HCT116 (cell line): ENCODE measurements around the gene RPL37A.

Experiments used
- CTCF ChIP-seq, 3 experiments: fragments of 200-600 bp in 1 of 3; sonication (generic) in 1 of 3; IDR thresholded peaks in 2 of 3; conservative IDR thresholded peaks in 1 of 3; 2 replicates each; pipeline ENCODE4 v1.5.1; 2012 to 2017; ENCODE audit warnings: low read depth in 2 of 3, low read length in 2 of 3, antibody characterized with exemption in 1 of 3, borderline replicate concordance in 1 of 3, control low read depth in 1 of 3, mild to moderate bottlenecking in 1 of 3, mixed read lengths in 1 of 3, mixed run types in 1 of 3, moderate library complexity in 1 of 3; ENCODE audit not compliant: insufficient read depth in 1 of 3
- EZH2phosphoT487 ChIP-seq: fragments of 200-600 bp; IDR thresholded peaks from 2 replicates; pipeline ENCODE4 v1.6.1; 2018; ENCODE audit warnings: antibody characterized with exemption, borderline replicate concordance
- MAX ChIP-seq: IDR thresholded peaks from 2 replicates; pipeline ENCODE4 v1.6.1; 2012
- POLR2A ChIP-seq: IDR thresholded peaks from 2 replicates; pipeline ENCODE4 v1.7.0; 2011; ENCODE audit warnings: borderline replicate concordance; ENCODE audit not compliant: insufficient read depth, insufficient read length; ENCODE audit errors: extremely low read depth
- ZNF274 ChIP-seq: fragments of 200-500 bp; sonication (Bioruptor generic); IDR thresholded peaks from 2 replicates; pipeline ENCODE4 v1.6.1; 2014; ENCODE audit warnings: mild to moderate bottlenecking, low read depth, low read length, inconsistent platforms

- no peak for TF ChIP-seq CTCF (IDR thresholded peaks at IDR 0.05 in 2 of 3, conservative IDR thresholded peaks at IDR 0.05 in 1 of 3; ENCODE audit: borderline replicate concordance in 1 of 3, insufficient read depth in 1 of 3, low read depth in 2 of 3, low read length in 2 of 3)
- TF ChIP-seq ZNF274 = no peak
- TF ChIP-seq EZH2phosphoT487 = no peak
- no peak for TF ChIP-seq MAX
- TF ChIP-seq POLR2A = no peak
These were observed 24.4 kb downstream of the RPL37A start for GRCh38 chr2:216522892-216523502.
